ENCODE measurements around the gene NADK.

The NADK gene

DNA sequence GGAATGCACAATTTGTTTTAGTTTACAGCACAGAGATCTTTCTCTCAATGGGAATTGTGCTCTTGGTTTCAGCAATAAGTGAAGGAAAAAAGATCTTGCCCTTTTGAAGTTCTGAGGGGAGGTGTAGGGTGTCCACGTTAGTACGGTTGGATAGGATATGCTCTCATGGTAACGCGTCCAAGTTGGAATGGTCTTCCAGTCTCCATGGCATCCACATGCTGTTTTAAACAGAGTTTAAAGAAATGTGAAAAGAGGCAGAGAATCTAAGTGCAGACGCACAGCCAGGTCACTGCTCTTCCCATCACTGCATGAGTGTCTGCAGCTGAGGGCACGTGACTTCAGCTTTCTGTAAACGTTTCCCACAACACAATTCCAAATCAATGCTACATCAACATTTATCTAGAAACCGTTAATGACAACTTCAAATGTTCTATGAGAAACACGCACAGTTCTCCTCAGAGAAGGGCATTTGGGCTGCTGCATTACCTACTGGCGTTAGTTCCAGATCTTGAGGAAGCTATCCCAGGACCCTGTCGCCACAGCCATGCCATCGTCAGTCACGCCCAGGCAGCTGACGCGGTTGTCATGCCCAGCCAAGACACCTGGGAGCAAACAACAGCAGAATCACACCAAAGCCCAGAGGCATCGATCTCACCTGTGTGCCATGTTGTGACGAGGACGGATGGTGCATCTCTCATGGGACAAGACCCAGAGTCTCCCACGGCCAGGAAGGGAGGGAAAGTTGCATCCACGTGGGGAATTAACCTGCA lies 8.8 kb upstream of the NADK start:
- DNase-seq, result no peak

DNA sequence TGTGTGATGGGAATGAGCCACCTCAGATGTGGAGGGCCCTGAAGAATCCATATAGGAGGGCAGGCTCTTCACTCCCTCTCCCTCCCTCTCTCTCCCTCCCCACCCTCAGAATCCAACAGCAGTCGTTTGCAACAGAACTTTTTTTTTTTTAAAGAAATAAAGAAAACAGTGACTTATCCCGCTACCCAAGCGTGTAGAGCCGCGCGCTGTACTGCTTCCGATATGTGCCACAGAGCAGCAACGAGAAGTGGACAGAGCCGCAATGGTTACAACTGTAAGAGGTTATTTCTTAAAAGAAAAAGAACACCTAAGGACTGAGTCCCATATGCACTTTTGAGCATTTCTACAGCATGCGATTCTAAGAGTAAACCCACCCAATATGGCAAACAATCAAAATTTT lies 7.4 kb upstream of the NADK start:
- DNase-seq, result no peak

DNA sequence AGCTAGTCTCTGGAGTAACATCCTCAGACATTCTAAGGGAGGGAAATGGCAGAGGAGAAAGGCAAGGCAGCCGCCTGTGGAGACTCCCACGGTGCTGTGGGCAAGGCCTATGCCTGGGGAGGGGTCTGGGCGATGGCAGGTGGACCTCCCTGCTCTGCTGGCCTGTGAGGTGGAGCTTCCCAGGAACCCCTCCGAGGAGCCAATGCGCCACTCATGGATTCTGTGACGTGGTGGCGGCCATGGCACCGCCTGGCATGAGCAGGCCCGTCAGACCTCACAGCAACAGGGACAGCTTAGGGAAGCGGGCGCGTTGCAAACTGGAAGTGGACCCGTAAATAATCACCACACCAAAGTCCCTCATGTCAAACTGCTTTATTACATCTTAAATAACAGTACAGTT lies 6.7 kb upstream of the NADK start:
- DNase-seq, result no peak

DNA sequence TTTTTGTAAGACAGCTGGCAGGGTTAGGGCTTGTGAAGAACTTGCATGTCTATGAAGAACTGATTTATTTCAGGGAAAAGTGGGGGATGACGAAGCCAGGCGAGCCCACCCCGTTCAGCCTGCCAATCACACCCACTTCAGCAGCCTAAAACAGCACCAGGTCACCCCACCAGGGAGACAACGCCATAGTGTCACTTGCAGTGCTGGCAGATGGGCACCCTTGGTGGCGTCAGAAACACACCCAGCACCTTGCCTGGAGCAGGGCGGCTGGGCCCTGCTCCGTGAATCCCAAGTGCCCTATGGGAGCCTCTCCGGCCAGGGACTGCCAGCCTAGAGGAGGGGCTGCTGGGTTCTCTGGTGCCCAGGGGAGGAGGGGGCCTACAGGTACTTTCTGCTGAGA lies 5.0 kb upstream of the NADK start:
- no peak for DNase-seq

DNA sequence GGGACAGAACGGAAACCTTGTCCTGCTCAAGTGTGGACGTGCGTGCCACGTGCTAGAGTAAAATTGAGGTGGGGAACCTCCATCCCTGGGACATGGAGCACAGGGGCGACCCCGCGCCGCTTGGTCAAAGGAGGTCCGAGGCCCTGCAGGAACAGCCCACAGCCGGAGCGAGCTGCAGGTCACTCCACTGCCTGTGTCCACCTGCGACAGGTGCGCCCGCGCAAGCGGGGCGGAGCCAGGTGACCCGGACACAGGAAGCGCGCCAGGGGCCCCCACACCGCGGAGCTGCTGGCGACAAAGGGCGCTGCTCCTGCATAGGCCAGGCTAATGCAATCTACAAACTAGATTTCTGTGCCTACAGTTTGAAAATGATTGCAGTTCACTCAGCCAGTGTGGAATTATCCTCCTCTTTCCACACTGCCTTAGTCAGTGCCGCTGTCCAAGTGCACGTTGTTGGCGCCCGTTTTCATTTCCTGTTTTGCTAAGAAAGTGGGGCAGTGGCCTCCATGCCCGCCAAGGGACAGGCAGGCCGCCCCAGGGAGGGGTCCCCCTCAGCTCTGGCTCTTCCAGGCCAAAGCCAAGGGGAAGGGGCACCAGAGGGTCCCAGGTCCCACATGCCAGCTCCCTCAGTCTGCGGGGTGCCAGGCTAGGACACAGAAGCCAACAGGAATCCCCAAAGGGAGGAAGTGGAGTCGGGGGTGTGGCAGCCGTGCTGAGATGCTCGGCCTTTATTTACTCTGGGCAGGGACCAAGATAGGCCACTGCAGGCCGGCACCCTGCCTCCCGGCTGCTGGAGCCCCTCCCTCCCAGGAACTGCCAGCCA lies 4.3 kb upstream of the NADK start:
- no peak for DNase-seq

DNA sequence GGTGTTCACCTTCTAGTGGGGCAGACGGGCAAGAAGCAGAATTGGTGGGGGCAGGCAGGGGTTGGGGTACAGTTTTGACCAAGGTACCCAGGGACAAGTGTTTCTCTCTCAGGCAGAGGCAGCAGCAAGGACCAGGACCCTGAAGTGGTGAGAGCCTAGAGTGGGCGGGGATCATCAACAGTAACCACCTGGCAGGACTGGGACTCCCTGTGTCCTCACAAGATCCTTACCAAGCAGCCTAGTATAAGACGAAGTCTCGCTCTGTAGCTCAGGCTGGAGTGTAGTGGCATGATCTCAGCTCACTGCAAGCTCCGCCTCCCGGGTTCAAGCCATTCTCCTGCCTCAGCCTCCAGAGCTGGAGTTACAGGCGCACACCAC lies 3.2 kb upstream of the NADK start:
- DNase-seq, result no peak

DNA sequence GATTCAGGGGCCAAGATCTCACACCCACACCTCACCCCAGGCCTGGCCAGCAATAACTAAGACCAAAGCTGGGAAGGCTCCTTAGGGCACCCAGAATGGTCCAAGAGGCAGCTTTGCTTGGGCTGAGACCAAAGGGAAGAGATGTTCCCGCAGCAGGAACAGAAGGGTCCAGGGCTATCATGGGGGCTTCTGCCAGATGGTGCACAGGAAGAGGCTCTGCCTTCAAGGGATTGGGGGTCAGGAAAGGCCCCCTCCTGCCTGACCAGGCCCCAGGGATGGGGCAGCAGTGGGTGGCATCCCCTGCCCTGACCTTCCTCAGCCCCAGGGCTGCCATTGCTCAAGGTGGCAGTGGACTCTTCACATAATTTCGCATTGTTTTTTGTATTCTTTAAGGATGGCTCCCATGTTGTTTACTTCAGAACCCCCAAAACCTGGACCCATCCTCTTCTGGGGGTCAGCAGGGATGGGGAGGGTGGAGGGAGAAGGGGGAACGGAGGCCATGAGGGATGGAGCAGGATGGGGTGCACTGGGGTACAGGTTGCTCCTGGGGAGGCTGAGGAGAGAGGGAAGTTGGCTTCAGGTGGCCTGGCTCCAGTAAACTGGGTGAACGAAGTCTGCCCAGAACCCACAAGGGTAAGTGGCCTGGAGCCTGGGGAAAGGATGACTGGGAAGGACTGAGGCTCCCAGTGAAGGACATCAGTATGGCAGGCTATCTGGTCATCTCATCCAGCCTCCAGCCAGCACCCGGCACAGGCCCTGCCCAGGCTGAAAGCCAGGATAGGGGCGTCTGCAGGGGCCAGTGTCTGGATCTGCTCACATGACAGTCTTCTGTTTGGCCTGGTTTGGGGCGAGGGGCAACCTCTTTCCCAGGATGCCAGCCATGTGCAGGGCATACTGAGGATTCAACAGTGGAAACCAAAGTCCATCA lies 2.6 kb upstream of the NADK start:
- DNase-seq, result no peak

DNA sequence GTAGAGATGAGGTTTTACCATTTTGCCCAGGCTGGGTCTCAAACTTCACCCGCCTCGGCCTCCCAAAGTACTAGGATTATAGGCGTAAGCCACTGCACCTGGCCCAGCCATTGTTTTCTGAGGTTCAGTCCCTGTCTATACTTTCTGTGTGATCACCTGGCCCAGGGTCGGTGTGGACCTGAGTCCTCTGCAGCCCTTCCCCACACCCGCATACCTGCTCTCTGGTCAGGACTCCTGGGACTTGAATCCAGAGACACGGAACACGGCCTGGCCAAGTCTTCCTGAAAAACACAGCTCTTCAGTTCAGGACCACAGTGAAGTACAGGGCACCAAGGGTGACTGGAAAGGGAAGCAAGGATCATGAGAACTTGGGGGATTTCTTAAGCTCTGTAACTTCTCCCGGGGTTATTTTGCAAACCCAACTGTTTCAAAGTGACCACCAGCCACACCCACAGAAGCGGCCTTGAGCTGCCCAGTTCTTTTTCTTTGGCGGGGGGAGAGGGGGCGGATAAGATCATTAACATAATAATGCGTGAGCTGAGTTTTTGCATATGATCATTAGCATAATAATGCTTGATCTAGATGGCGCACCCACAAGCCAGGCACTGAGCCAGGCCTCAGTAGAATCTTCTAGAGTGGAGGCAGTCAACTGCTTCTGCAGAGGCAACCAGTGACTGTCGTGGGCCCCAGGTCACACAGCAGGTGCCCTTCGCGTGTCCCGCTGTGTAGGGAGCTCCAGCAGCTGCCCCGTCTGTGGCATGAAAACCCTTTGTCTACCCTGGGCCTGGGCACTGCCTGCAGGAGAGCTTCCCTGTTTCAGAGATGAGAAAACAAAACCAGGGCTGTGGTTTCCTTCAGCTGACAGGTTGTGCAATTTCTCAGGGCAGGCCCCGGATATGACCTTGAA lies 1.7 kb upstream of the NADK start:
- DNase-seq, result peak; percentile 56

DNA sequence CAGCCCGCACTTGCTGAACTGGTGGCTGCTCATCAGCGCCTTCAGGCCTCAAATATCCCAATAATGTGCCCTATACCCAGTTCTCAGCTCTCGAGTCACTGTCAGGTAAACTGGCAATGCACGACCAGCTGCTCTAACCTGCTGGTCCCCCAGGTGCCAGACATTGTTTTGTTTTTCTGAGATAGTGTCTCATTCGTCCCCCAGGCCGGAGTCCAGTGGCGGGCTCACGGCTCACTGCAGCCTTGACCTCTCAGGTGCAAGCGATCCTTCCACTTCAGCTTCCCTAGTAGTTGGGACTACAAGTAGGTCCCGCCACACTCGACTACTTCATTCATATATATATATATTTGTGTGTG lies 1.0 kb upstream of the NADK start:
- DNase-seq, result no peak

DNA sequence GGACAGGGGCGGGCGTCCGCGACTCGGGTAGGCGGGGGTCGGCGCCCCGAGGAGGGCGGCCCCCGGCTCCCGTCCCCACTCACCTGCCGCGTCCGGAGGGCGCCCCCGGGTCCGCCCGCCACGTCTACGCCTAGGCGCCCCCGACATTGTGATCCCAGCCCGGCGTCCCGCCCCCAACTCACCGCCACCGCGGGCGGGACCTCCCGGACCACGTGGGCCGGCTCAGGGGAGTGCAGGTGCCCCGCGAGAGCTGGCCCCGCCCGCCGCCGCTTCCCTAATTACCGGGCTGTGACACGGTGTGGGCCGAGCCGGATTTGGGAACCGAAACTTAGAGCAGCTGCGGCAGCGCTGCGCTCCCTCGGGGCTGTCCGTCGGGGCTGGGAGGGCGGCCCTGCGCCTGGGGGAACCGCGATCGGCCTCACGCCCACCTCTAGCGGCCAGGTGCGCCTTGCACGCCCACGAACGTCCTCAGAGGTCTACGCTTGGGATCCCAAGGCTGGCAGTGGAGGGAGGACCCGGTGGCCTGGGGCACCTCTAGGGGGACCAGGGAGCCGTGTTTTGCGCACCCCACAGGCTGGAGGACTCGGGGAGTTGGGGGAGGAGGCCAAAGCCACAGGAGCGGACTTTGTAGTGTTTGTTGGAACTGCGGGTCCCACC lies 521 bp upstream of the NADK start:
- peak; percentile 75 for DNase-seq

DNA sequence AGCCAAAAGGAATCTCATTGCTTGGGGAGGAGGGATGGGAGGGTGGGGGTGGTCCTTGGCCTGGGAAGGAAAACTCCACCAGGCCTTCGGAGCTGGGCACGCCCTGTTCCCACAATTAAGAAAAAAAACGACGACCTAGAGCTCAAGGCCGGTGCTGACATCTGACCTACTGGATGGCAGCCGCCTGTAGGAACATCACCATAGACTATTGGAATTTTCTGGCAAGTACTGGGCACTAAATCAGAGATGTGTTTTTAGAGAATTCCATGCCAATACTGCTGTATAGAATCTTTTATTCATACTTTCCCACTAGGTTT lies 729 bp downstream of the NADK start:
- no peak for DNase-seq

DNA sequence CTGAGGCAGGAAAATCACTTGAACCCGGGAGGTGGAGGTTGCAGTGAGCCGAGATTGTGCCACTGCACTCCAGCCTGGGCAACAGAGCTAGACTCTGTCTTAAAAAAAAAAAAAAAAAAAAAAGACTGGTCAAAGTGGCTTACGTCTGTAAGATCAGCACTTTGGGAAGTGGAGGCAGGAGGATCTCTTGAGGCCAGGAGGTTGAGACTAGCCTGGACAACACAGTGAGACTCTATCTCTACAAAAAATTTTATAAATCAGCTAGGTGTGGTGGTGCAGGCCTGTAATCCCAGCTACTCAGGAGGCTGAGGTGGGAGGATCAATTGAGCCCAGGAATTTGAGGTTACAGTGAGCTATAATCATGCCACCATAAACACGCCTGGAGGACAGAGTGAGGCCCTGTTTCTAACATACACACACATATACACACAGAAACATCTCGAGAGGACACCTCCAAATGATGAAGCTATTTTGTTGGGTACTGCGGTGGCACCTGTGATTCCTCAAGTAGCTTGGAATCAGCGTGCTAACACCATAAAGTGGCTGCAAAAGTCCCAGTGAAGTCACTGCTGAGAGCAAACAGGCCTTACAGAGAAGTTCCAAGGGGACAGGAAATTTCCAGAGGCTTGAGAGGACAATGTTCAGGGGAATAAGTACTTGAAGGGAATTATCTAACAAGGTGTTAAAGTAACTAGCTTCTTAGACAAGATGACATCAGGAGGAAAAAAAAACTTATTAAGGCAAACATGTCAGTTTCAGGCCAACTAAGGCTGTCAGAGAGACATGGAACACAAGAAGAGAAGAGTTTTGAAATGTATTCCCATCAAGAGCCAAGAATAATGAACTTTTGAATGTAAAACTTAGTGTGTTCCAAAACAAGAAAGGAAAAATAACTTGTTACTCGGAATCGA lies 1.3 kb downstream of the NADK start:
- no peak for DNase-seq

DNA sequence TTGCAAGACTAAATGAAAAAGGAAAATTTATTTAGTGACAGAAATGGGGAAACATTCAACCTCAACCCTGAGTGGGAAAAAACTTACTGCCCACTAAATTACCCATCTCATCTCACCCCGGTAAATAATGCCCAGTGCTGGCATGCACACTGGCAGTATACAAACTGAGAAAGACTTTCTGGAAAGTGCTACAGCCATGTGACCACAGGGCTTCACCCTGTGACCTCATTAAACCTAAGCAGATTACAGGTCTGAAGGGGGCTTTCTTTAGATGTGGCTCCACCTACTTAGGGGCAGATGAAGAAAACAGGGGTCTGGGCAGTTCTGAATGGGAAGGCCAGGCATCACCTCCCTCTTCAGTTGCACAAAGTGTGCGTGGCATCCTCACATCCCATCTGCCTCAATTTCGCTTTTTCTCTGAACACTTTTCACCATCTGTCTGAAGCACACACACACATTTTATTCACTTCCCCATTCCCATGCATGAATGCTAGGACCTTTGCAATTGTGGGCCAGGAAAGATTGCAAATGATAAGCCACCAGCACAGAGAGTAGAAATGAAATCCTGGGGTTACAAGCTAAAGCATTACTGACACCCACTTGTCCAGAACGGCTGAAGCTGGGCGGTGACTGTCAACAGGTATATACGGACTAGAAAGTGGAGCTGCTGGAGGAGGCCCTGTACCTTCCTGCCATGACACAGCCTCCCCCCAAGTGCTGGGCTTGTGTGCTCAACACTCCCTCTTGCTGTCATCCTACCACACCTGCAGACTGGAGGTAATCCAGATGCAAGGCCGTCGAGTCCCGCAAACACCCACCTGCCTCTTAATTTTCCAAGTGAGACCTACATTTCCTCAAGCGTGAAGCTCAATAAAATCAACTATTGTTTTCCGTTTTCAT lies 2.7 kb downstream of the NADK start:
- no peak for DNase-seq

DNA sequence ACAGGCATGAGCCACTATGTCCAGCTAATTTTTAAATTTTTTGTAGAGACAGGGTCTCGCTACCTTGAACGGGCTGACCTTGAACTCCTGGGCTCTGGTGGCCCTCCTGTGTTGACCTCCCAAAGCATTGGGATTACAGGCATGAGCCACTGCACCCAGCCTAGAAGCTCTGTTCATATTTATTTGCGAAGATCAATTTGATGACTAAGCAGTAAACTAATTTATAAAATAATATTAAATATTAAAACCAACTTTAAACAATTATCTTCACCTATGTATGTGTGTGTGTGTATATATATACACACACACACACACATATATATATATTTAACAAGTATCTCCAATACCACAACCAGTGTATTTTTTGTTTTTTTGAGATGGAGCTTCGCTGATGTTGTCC lies 4.4 kb downstream of the NADK start:
- DNase-seq, result no peak

DNA sequence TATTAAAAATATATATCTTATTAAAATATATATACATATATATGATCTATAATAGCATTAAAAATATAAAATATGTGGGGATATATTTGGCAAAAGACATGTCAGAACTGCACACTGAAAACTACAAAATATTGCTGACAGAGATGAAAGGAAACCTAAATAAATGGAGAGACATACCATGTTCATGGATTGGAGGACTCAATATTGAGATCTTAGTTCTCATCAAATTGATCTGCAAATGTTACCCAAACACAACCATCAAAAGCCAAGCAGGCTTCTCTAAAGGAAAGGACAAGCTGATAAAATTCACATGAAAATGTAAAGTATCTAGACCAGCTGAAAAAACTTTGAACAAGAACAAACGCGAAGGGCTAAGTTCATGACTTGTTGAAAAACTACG lies 7.2 kb downstream of the NADK start:
- no peak for DNase-seq

DNA sequence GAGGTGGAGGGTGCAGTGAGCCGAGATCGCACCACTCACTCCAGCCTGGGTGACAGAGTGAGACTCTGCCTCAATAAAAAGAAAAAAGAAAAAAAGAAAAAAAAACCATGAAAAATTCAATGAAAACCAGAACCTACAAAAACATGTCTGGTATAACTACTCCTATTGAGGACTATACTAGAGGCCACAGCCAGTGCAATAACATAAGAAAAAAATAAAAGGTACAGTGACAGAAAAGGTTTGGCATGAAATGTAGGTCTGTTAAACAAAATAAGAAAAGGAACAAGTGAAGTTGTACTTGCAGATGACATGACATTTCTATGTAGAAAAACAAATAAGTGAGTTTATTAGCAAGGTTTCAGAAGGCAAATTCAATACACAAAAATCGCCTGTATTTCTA lies 8.2 kb downstream of the NADK start:
- DNase-seq, result no peak

DNA sequence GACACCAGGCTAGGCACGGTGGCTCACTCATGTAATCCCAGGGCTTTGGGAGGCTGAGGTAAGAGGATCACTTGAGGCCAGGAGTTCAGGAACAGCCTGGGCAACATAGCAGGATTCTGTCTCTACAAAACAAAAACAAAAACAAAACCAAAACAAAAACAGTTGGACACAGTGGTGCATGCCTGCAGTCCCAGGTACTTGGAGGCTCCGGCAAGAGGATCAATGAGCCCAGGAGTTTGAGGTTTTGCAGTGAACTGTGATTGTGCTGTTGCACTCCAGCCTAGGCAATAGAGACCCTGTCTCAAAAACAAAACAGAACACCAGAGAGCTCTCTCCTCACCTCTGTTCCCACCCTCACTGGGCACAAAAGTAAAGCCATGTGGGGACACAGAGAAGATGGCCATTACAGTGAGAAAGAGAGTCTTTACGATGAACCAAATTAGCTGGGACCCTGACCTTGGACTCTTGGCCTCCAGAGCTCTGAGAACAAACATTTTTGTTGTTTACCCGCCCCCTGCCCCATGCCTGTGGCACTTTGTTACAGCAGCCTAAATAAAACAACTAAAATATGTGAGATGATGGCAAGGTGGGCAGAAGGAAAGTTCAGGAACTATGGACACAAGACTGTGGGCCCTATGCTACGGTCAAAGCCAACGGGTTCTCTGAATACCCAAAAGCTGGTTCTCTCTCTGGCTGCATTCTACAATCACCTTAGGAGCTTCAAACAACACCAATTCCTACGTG lies 9.8 kb downstream of the NADK start:
- DNase-seq, result no peak

DNA sequence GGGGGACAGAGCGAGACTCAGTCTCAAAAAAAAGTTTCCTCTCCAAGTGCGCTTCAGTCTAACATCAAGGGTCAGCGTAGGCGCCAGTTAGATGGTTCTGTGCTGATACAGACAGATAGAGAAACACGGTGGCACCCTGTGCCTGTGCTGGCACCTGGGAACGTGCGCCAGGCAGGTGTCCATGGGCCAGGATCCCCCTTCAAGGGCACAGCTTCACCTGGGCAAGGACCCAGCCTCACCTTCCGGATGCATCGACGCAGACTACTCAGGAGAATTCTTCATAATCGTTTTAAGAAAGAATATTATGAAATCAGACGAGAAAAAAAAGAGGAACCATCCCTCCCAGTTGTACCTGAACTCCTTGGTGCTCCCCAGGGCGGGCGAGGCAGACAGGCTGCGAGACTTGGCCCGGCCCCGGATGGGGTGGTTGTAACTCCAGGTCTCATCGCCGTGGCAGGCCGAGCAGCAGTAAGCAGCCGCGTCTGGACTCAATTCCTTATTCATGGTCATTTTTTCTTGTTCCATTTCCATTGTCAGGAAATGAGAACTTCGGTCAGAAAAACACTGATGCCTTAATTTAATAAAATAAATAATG lies 13.3 kb downstream of the NADK start:
- DNase-seq, result no peak
